Activated T-cell treated with anti-CD3 and anti-CD28 coated beads, Interleukin-2, amount 50 U/mL, for 4 hours (primary cell): ENCODE measurements around the gene NUDCD2. TPM values are rescaled to one million over a fixed set of nuclear protein-coding genes. Genes with fewer than 3 reads are reported as not detected.
"Not testable (repeated sequence)": the region's sequence is repeated elsewhere in the genome, so short reads cannot be mapped to it uniquely, and the experiment has no call there.

Experiments used
- ATAC-seq, 2 donors: fragments of 200-7000 bp; cut with Tn5 transposase; one replicate each; pipeline ENCODE4 v1.10.0; 2021
- DNase-seq: peaks from one replicate; pipeline ENCODE4 v3.0.0-alpha.2; 2020
- H3K27me3 Mint-ChIP-seq: one replicate; pipeline ENCODE4 v1.8.0; 2021; ENCODE audit warnings: low read depth, mixed read lengths
- H3K36me3 Mint-ChIP-seq: one replicate; pipeline ENCODE4 v1.8.0; 2022; ENCODE audit warnings: mixed read lengths; ENCODE audit not compliant: insufficient read depth
- H3K4me1 Mint-ChIP-seq: one replicate; pipeline ENCODE4 v1.8.0; 2021; ENCODE audit warnings: low read depth, mixed read lengths
- H3K4me3 Mint-ChIP-seq: one replicate; pipeline ENCODE4 v1.8.0; 2021; ENCODE audit warnings: mild to moderate bottlenecking, moderate library complexity, mixed read lengths
- H3K9me3 Mint-ChIP-seq: one replicate; pipeline ENCODE4 v1.8.0; 2021; ENCODE audit warnings: mixed read lengths
- total RNA-seq, 3 donors: library from RNA; stranded (reverse); gene quantifications; one replicate each; pipeline ENCODE4 v1.2.1, GENCODE V29; 2021

NUDCD2 gene
- total RNA-seq, 3 donors from 2014 or later, result 41.5 to 51.5 (median 41.9) TPM

DNA sequence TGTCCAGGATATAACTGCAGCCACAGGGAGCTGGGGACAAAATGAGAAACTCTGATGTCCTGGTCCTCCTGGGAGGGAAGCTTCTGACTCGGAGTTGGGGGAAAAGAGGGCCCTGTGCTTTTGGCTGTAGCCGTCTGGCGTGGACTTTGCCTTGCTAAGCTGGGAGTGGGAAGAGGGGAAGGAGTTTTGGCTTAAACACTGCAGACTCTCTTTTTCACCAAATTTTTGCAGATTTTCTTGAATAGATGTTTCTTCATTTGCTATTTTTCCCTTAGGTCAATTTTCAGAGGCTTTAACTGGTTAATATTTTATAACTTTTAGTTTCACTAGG, 29.8 kb upstream of the NUDCD2 start:
- Mint-ChIP-seq H3K4me1 (no peaks in the 10 kb centered on the region), H3K9me3 (no peaks in the 10 kb centered on the region)
- no peak for ATAC-seq

GRCh38 chr5:163489055-163489744, 29.3 kb upstream of the NUDCD2 start:
- no peaks in the 10 kb centered on the region for H3K9me3 Mint-ChIP-seq
- no peak for DNase-seq
- H3K4me3 Mint-ChIP-seq, result no peak overlapping the region
- no peaks in the 10 kb centered on the region for H3K27me3 Mint-ChIP-seq
- H3K36me3 Mint-ChIP-seq, result no peaks in the 10 kb centered on the region
- H3K4me1 Mint-ChIP-seq, result no peaks in the 10 kb centered on the region
- ATAC-seq, result peak in 1 of 2 donors; percentile 40

More for the DNA sequence above, 29.8 kb upstream of the NUDCD2 start:
- Mint-ChIP-seq H3K36me3 (no peaks in the 10 kb centered on the region), H3K4me3 (no peak overlapping the region), H3K27me3 (no peaks in the 10 kb centered on the region)
- DNase-seq, result no peak

GRCh38 chr5:163478982-163479271, 19.0 kb upstream of the NUDCD2 start:
- Mint-ChIP-seq H3K4me3 (no peak overlapping the region), H3K9me3 (no peaks in the 10 kb centered on the region), H3K27me3 (no peaks in the 10 kb centered on the region), H3K4me1 (peaks cover 10% of the 10 kb centered on the region), H3K36me3 (no peaks in the 10 kb centered on the region)
- ATAC-seq (peak in 1 of 2 donors; percentile 34), DNase-seq (no peak)

DNA sequence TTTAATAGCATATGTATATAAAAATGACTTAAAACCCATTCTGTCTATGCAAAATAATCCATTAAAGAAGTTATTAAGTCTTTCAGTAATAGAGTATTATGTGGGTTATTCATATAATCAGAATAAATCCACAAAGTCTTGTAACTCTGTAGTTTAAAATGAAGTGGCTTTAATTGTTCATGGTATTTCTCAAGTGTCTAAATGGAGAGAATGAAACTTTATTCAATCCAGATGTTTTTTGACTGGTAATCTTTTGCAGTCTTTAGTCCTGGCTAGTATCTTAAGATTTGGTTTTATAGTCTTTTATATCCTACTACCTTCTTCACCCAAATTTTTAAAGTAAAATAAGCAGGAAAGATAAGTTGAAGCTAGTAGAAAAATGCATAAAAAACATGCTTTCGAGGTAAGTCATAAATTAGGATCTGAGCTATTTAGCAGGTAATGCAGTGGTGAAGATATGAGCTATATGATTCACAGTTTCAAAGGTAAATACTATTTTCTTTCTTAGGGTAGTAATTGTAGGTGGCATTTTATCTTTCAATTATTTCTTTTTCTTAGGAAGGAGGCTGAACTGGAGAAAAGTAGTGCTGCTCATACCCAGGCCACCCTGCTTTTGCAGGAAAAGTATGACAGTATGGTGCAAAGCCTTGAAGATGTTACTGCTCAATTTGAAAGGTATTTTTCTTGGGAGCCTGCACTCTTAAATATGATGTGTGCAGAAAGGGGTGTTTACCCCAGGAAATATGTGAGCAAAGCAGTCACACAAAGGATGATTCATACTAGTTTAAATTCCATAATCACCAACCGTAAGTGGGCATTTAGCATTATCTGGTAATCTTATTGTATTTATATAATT, 18.5 kb upstream of the NUDCD2 start:
- no peak overlapping the region for H3K4me3 Mint-ChIP-seq
- DNase-seq, result no peak
- no peaks in the 10 kb centered on the region for H3K9me3 Mint-ChIP-seq
- peaks cover 10% of the 10 kb centered on the region for H3K4me1 Mint-ChIP-seq
- no peaks in the 10 kb centered on the region for H3K36me3 Mint-ChIP-seq
- H3K27me3 Mint-ChIP-seq, result no peaks in the 10 kb centered on the region
- ATAC-seq, result peak in 1 of 2 donors; percentile 62

DNA sequence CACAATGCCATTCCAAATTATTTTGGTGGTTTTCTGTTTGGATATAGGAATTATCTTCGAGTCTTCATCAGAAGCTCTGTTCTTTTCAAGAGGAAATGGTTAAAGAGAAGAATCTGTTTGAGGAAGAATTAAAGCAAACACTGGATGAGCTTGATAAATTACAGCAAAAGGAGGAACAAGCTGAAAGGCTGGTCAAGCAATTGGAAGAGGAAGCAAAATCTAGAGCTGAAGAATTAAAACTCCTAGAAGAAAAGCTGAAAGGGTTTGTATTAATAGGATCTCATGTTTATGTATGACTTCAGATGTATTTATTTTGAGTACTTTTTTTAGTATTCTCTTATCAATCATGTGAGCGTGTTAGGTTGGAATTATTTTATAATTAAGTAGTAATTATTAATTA, 15.5 kb upstream of the NUDCD2 start:
- H3K36me3 Mint-ChIP-seq, result no peaks in the 10 kb centered on the region
- H3K4me3 Mint-ChIP-seq, result no peak overlapping the region
- ATAC-seq (no peak), DNase-seq (no peak)
- no peaks in the 10 kb centered on the region for H3K9me3 Mint-ChIP-seq
- H3K27me3 Mint-ChIP-seq, result no peaks in the 10 kb centered on the region
- peaks cover 9% of the 10 kb centered on the region for H3K4me1 Mint-ChIP-seq

GRCh38 chr5:163473635-163474243, 13.8 kb upstream of the NUDCD2 start:
- H3K4me1 Mint-ChIP-seq, result peaks cover 3% of the 10 kb centered on the region
- no peaks in the 10 kb centered on the region for H3K27me3 Mint-ChIP-seq
- no peaks in the 10 kb centered on the region for H3K9me3 Mint-ChIP-seq
- no peak overlapping the region for H3K4me3 Mint-ChIP-seq
- peak in 1 of 2 donors; percentile 59 for ATAC-seq
- H3K36me3 Mint-ChIP-seq, result no peaks in the 10 kb centered on the region
- no peak for DNase-seq

- H3K9me3 Mint-ChIP-seq, result no peaks in the 10 kb centered on the region
- ATAC-seq, result no peak
These were observed 7.8 kb upstream of the NUDCD2 start for GRCh38 chr5:163467682-163468081.

DNA sequence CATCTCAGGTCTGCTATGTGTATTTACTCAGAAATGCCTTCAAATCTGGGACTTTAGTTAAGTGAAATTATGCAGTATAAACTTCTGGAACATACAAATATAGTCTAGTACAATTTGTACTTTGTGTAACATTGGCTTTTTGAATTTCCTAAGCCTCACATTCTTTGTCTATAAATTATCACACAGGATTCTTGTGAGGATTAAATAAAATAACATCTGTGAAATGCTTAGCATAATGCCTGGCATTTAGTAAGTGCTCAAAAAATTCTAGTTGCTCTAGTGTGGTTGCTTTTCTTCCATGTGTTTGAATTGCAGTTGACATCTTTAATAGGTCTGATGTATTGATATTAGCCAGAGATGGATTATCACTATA, 3.1 kb upstream of the NUDCD2 start:
- ATAC-seq (no peak), DNase-seq (no peak)
- Mint-ChIP-seq H3K27me3 (no peaks in the 10 kb centered on the region), H3K4me3 (no peak overlapping the region), H3K9me3 (no peaks in the 10 kb centered on the region), H3K4me1 (peaks cover 23% of the 10 kb centered on the region), H3K36me3 (no peaks in the 10 kb centered on the region)

More at GRCh38 chr5:163467682-163468081, 7.8 kb upstream of the NUDCD2 start:
- Mint-ChIP-seq H3K4me3 (no peak overlapping the region), H3K36me3 (no peaks in the 10 kb centered on the region), H3K4me1 (peaks cover 7% of the 10 kb centered on the region), H3K27me3 (no peaks in the 10 kb centered on the region)
- DNase-seq, result no peak

- Mint-ChIP-seq H3K9me3 (no peaks in the 10 kb centered on the region), H3K4me1 (peaks cover 28% of the 10 kb centered on the region), H3K4me3 (peak within 1 kb of the TSS; percentile 98), H3K36me3 (peaks cover 7% of the 10 kb centered on the region), H3K27me3 (no peaks in the 10 kb centered on the region)
- DNase-seq, result no peak
- no peak for ATAC-seq
These were observed 765 bp upstream of the NUDCD2 start, which contains the start of gene HMMR for GRCh38 chr5:163460562-163461171. Gene HMMR (plus strand): TSS chr5:163460632. CDS start chr5:163460693, 61 bp downstream.

GRCh38 chr5:163459462-163459818, 462 bp downstream of the NUDCD2 start:
- Mint-ChIP-seq H3K36me3 (peaks cover 16% of the 10 kb centered on the region), H3K4me3 (peak overlapping the region; percentile 98), H3K9me3 (no peaks in the 10 kb centered on the region), H3K4me1 (peaks cover 31% of the 10 kb centered on the region), H3K27me3 (no peaks in the 10 kb centered on the region)
- DNase-seq, result no peak
- ATAC-seq, result no peak

DNA sequence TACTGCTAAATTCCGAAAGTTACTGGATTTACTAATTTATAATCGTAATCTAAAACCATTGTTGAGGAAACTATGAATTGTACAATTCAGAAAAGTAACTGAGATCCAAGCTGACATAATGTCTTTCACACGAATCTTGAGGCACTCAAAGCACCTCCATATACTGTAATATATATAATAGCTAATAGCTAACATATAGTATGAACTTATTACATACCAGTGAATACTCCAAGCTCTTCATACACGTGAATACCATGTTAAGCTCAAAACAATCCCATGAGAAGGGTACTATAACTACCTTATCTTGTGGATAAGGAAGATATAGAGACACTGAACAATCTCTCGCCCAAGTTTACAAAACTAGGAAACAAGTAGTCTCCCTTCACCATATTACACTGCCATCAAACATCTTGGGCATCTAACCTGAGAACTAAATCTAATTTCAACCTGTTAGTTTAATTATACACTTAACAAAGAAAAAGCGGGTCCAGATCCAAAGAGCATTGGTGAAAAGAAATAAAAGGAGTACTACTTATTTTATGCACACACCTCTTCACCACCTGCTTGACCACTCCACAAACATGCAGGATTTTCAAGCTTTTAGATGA, 1.0 kb downstream of the NUDCD2 start:
- ATAC-seq, result no peak
- H3K36me3 Mint-ChIP-seq, result peaks cover 16% of the 10 kb centered on the region
- H3K4me3 Mint-ChIP-seq, result peak overlapping the region; percentile 98
- H3K27me3 Mint-ChIP-seq, result no peaks in the 10 kb centered on the region
- no peak for DNase-seq
- peaks cover 31% of the 10 kb centered on the region for H3K4me1 Mint-ChIP-seq
- no peaks in the 10 kb centered on the region for H3K9me3 Mint-ChIP-seq

DNA sequence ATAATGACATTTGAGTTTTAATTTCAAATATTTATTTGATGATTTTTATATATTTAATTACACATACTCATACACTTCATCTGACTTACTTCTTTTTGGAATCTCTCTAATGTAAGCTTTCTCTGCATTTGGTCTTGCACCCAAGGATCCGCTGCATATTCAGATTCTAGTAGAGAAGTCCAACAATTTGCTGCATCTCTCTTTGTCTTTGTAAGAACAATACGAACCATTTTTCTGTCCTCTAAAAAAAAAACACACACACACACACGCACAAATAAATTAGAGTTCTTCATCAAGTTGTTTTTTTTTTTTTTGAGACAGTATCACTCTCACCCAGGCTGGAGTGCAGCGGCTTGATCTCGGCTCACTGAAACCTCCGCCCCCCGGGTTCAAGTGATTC, 3.1 kb downstream of the NUDCD2 start:
- H3K9me3 Mint-ChIP-seq, result no peaks in the 10 kb centered on the region
- peaks cover 16% of the 10 kb centered on the region for H3K36me3 Mint-ChIP-seq
- H3K4me1 Mint-ChIP-seq, result peaks cover 28% of the 10 kb centered on the region
- H3K27me3 Mint-ChIP-seq, result no peaks in the 10 kb centered on the region
- DNase-seq (no peak), ATAC-seq (no peak)
- H3K4me3 Mint-ChIP-seq, result no peak overlapping the region

- ATAC-seq, result no peak
- Mint-ChIP-seq H3K9me3 (no peaks in the 10 kb centered on the region), H3K27me3 (no peaks in the 10 kb centered on the region), H3K4me3 (peak overlapping the region; percentile 17), H3K36me3 (peaks cover 19% of the 10 kb centered on the region), H3K4me1 (peaks cover 25% of the 10 kb centered on the region)
- no peak for DNase-seq
These were observed 3.8 kb downstream of the NUDCD2 start for GRCh38 chr5:163456029-163456589.

DNA sequence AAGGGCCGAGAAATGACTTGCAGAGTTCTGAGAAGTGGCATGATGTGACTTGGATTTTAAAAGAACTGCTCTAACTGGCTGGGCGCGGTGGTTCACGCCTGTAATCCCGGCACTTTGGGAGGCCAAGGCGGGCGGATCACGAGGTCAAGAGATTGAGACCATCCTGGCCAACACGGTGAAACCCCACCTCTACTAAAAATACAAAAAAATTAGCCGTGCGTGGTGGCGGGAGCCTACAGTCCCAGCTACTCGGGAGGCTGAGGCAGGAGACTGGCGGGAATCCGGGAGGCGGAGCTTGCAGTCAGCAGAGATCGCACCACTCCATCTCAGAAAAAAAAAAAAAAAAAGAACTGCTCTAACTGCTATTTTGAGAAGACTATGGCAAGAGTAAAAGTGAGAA, 4.5 kb downstream of the NUDCD2 start:
- not testable (repeated sequence) for ATAC-seq, DNase-seq, H3K9me3 Mint-ChIP-seq, H3K4me3 Mint-ChIP-seq, H3K27me3 Mint-ChIP-seq
- Mint-ChIP-seq H3K36me3 (peaks cover 19% of the 10 kb centered on the region), H3K4me1 (peaks cover 20% of the 10 kb centered on the region)
